NCI-H226 (cell line): ENCODE data around the gene ZNF117.
"Not testable (repeated sequence)": the region's sequence is repeated elsewhere in the genome, so short reads cannot be mapped to it uniquely, and the experiment has no call there.

ENCODE experiments used
- DNase-seq: peaks from one replicate; pipeline ENCODE4 v3.0.0-alpha.2; 2015

The ZNF117 gene

DNA sequence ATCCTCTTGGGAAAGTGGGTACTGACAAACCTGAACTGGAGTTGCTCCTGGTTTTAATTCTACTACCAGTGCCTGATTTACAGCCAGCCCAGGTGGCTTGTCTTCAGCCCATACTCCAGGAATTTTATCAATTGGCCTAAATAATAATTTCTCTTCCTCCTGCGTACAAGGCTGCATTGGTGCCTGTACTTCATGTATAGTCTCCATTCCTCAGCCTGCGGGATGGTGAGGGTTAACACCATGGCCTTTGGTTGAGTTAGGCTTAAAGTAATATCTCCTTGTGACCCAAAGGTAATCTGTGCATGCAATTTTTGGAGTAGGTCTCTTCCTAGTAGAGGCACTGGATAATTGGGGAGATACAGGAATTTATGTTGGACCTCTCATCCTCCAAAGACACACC, 5.5 kb upstream of the ZNF117 start:
- DNase-seq: no peak

DNA sequence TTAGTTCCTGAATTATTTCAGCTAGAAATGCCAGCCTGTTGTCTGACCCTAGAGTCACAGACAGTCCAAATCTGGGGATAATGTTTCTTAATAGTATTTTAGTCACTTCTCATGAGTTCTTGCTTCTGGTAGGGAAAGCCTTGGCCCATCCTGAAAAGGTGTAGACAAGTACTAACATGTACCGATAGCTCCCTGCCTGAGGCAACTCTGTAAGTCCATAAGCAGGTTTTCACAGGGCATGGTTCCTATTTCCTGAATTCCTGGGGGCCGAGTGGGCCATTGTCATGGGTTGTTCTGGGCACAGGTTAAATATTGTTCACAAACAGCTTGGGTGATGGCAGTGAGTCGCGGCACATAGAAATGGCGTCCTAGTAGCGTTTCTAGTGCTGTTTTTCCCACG, 3.1 kb upstream of the ZNF117 start:
- DNase-seq: no peak

DNA sequence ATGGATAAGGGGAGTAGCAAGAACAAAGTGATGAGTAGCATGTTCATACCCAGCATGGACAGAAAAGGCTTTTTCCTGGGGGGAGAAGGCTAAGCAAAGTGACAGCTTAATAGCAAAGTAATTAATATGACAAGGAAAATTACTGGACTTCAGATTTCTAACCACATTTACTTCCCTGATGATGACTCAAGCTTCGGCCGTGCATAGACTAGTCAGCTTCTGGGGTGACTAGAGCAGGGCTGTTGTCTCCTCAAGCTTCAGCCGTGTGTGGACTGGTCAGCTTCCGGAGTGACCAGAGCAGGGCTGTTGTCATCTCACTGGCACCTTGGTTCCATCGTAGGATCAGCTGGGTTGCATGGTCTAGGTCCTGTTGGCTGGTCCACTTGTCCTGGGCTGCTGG, 2.1 kb upstream of the ZNF117 start:
- DNase-seq: no peak

DNA sequence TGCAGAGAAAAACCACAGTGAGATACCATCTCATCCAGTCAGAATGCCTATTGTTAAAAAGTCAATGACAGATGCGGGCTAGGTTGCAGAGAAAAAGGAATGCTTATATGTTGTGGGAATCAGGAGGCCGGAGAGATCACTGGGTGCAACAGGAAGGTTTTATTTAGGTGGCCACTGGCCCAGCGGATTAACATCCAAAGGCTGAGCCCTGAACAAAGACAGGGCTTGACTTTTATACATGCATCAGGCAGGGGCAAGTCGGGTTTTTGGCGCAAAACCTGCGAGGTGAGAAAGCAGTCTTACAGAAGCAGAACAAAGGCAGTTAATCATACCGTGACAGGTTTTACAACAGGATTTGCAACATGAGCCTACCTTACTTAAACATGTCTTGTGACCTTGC, 620 bp downstream of the ZNF117 start:
- DNase-seq: no peak

DNA sequence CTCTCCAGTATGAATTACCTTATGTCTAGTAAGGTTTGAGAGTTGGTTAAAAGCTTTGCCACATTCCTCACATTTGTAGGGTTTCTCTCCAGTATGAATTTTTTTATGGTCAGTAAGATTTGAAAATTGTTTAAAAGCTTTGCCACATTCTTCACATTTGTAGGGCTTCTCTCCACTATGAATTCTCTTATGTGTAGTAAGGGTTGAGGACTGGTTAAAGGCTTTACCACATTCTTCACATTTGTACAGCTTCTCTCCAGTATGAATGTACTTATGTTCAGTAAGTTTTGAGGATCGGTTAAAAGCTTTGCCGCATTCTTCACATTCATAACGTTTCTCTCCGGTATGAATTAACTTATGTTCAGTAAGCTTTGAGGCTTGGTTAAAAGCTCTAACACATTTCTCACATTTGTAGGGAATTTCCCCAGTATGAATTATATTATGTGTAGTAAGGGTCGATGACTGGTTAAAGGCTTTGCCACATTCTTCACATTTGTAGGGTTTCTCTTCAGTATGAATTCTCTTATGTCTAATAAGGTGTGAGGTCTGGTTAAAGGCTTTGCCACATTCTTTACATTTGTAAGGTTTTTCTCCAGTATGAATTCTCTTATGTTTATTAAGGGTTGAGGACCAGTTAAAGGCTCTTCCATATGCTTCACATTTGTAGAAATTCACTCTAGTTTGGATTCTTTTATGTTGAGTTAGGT, 12.2 kb downstream of the ZNF117 start:
- no peak for DNase-seq

DNA sequence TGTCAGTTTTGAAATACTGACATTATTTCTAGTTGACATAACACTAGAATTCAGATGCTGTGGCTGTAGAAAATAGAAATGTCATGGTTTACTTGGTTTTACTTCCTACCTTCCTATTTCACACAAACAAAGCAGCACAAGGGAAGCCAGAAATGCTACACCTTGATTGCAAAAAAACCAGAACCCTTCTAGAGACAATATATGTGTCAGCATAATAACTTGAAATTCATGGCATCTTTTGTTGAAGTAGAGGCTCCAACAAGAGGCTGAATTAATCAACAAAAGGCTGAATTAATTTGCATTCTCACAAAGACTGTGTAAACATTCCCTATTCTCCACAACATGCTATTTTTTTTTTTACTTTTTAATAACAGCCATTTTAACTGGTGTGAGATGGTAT, 25.2 kb downstream of the ZNF117 start:
- no peak for DNase-seq

- DNase-seq: no peak
Measured at GRCh38 chr7:64959072-64959747, 31.6 kb downstream of the ZNF117 start.

DNA sequence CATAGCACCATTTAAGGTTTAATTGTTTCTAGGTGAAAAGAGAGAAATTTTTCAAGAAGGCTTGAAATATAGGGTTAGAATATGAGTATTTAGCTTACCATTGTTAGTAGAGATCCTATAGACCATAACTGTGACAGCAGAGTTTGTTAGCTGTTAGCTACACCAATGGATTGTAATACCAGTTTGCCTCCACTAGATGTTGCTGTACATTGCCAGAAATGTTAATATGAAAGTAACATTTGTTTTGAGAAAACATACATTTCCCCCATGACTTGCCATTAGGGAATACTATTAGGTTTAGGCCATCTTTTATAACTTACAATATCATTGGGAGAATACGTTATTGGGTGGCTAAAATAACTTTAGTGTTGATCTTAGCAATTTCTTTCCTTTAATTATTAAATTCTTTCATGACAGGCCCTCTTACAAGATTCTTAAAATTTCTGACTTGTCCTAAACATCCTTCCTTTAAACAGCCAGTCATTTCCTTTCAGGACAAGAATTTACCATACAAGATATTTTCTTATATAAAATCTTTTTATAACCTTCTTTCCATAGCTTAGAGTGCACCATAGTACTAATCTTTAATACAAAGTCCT, 39.5 kb downstream of the ZNF117 start:
- DNase-seq: peak; percentile 12

DNA sequence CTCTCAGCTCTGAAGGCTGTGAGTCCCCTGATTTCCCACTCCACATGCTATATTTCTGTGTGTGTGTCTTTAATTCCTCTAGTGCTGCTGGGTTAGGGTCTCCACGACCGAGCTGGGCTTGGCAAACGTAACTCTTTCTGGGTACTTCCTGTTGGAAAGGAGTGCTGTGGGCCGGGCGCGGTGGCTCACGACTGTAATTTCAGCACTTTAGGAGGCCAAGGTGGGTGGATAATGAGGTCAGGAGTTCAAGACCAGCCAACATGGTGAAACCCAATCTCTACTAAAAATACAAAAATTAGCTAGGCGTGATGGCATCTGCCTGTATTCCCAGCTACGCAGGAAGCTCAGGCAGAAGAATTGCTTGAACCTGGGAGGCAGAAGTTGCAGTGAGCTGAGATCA, 40.2 kb downstream of the ZNF117 start:
- DNase-seq: not testable (repeated sequence)

DNA sequence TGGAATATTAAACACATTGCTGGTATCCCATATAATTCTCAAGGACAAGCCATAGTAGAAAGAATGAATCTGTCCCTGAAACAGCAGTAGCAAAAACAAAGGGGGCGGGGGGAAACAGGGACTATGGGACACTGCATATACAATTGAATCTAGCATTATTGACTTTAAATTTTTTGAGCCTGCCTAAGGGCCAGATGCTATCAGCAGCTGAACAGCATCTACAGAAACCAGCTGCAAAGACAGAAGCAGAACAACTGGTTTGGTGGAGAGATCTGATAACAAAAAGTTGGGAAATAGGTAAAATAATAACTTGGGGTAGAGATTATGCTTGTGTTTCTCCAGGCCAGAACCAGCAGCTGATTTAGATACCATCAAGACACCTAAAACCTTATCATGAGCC, 42.1 kb downstream of the ZNF117 start:
- DNase-seq: not testable (repeated sequence)

DNA sequence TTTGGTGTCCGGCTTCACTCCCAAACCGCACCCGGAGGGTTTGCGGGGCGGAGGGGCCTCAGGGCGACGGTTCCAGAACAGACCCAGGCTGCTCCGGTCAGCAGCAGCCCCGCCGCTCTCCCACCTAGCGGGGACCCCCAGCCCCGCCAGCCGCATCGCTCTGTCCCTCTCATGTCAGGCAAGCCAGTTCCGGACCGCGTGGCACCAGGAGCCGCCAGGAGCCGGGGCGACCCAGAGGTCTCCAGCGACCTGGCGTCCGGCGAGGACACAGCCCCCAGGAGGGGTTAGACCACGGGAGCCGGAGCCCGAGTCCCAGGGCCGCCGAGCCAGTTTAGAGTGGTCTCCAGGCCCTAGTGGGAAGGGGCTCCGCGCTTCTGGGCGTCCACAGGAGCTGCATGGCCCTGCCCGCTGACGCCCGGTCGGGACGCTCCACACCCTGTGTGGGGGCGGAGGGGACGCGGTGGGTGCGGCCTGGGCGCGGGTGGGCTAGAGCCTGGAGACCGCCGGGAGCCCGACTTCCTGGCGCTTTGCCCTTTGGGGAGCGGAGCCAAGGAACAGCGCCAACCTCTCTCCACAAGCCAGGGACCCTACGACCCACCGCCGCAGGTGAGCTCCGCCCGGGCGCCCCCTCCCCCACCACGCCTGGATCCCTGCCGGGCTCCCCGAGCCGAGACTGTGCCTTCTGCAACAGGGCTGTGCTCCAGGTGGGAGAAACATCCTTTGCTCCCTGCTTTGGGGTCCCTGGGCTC, 43.4 kb downstream of the ZNF117 start:
- no peak for DNase-seq

DNA sequence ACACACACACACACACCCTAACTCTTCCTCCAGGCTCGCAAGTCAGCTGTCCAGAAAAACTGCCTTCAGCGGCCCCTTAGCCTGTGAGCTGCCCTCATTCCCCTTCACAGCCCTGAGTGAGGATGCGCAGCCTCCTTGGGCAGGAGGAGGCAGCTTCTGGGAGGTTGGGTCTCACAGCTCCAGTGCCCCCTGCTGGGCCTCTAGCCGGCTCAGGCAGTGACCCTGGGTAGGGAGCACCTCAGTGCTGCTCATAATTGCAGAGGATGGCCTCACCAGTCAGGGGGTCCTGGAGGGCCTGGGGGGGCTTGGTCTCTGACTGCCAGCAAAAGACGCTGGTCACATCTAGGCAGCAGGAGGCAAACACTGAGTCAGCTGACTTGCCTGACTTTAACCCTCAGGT, 44.1 kb downstream of the ZNF117 start:
- DNase-seq: no peak

GRCh38 chr7:64945503-64946175, 45.2 kb downstream of the ZNF117 start:
- no peak for DNase-seq

DNA sequence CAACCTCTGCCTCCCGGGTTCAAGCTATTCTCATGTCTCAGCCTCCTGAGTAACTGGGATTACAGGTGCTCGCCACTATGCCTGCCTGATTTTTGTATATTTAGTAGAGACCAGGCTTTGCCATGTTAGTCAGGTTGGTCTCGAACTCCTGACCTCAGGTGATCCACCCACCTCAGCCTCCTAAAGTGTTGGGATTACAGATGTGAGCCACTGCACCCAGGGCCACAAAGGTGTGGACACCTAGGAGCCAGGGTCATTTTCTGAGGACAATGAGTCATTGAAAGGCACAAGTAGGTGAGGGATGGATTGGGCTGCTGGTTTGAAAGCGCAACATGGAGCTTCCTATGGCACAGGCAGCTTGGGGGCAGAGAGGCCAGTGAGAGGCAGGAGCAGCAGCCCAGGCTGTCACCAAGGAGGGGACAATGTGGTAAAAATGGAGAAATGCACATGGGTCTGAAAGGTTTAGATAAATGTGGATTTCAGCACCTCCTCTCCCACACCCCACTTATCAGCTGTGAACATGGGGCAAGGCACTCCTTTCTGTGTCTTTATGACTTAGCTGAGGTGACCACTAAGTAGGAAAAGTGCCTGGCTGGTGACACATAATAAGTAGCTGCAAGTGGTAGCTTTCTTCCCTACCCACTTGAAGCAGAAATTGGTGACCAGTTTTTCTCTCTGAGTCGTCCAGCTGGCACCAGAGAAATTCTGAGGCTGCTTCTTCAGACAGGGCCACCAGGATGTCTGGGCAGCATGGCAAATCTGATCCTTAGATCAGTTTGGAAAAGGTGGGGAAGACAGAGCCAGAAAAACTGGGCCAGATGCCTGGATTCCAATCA, 46.0 kb downstream of the ZNF117 start:
- DNase-seq: not testable (repeated sequence)

- not testable (repeated sequence) for DNase-seq
Measured at GRCh38 chr7:64940021-64940420, 50.8 kb downstream of the ZNF117 start.

DNA sequence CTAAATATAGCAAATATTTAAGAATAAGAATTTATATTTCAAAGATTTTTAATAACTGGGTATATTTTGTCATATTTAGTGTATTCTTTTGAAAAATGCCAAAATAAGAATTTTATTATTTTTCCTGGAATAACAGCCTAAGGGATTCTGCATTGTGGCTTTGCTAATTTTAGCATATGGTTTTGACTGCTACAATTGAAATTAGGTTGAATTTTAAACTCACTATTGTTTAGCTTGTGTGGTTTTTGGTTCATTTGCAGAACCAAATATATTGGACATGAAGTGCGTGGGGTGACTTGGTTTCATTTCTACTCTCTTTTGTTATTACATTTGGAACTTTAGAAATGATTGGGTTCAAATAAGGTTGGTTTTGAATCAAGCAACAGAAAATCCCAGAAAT, 52.3 kb downstream of the ZNF117 start:
- no peak for DNase-seq

- no peak for DNase-seq
Measured at GRCh38 chr7:64934478-64934877, 56.4 kb downstream of the ZNF117 start.

GRCh38 chr7:64928252-64929187, 62.3 kb downstream of the ZNF117 start:
- not testable (repeated sequence) for DNase-seq
